MM.1S (cell line): ENCODE data around the gene EGFL8.

Experiments used
- DNase-seq: peaks from one replicate; pipeline ENCODE4 v3.0.0-alpha.2; 2015
- H2AFZ ChIP-seq: fragments of 300-600 bp; sonication (generic); 2 replicates; pipeline ENCODE4 v1.6.0; 2016; ENCODE audit warnings: antibody characterized with exemption, low read length
- H3F3A ChIP-seq: fragments of 300-600 bp; sonication (generic); 2 replicates; pipeline ENCODE4 v1.6.1; 2016; ENCODE audit warnings: mild to moderate bottlenecking, antibody characterized with exemption, low read length, moderate library complexity, mixed read lengths; ENCODE audit not compliant: insufficient read depth
- H3K27ac ChIP-seq: fragments of 300-600 bp; sonication (generic); 2 replicates; pipeline ENCODE4 v1.5.1; 2016; ENCODE audit warnings: mild to moderate bottlenecking, low read length
- H3K27me3 ChIP-seq: fragments of 300-600 bp; sonication (generic); replicated peaks from 2 replicates; pipeline ENCODE4 v1.6.0; 2016; ENCODE audit warnings: low read length; ENCODE audit not compliant: insufficient read depth
- H3K36me3 ChIP-seq: fragments of 300-600 bp; sonication (generic); replicated peaks from 2 replicates; pipeline ENCODE4 v1.6.1; 2016; ENCODE audit warnings: mild to moderate bottlenecking, low read length, mixed read lengths; ENCODE audit not compliant: insufficient read depth
- H3K4me1 ChIP-seq: fragments of 300-600 bp; sonication (generic); 2 replicates; pipeline ENCODE4 v1.6.1; 2016; ENCODE audit warnings: low read length, mixed read lengths
- H3K4me2 ChIP-seq: fragments of 300-600 bp; sonication (generic); 2 replicates; pipeline ENCODE4 v1.6.0; 2016; ENCODE audit warnings: low read depth, low read length
- H3K4me3 ChIP-seq: fragments of 300-600 bp; sonication (generic); 2 replicates; pipeline ENCODE4 v1.5.1; 2016; ENCODE audit warnings: low read length, mixed read lengths
- H3K79me2 ChIP-seq: fragments of 300-600 bp; sonication (generic); 2 replicates; pipeline ENCODE4 v1.6.1; 2016; ENCODE audit warnings: mixed run types, low read length, mixed read lengths
- H3K9ac ChIP-seq: fragments of 300-600 bp; sonication (generic); 2 replicates; pipeline ENCODE4 v1.6.1; 2016; ENCODE audit warnings: low read length, mixed read lengths
- H3K9me2 ChIP-seq: fragments of 300-600 bp; sonication (generic); replicated peaks from 2 replicates; pipeline ENCODE4 v1.6.1; 2016; ENCODE audit warnings: mild to moderate bottlenecking, low read length, mixed read lengths; ENCODE audit not compliant: insufficient read depth
- H3K9me3 ChIP-seq: fragments of 300-600 bp; sonication (generic); replicated peaks from 2 replicates; pipeline ENCODE4 v1.6.1; 2016; ENCODE audit warnings: mild to moderate bottlenecking, low read length, mixed read lengths; ENCODE audit not compliant: insufficient read depth
- H4K20me1 ChIP-seq: fragments of 300-600 bp; sonication (generic); 2 replicates; pipeline ENCODE4 v1.6.1; 2016; ENCODE audit warnings: mild to moderate bottlenecking, low read length, moderate library complexity, mixed read lengths; ENCODE audit not compliant: insufficient read depth
- EZH2 ChIP-seq: fragments of 300-600 bp; sonication (generic); optimal IDR thresholded peaks from 2 replicates; pipeline ENCODE3; 2017; ENCODE audit warnings: low read depth, mild to moderate bottlenecking, antibody characterized with exemption, low read length, mixed read lengths
- EZH2phosphoT487 ChIP-seq: fragments of 300-600 bp; sonication (generic); IDR thresholded peaks from 2 replicates; pipeline ENCODE4 v1.6.1; 2018; ENCODE audit warnings: antibody characterized with exemption, low read length
- TF ChIP-seq, protein P1 (sequence below): fragments of 300-600 bp; sonication (generic); IDR thresholded peaks from 2 replicates; pipeline ENCODE4 v1.5.1; 2016; ENCODE audit warnings: antibody characterized with exemption, low read length, mixed read lengths

EGFL8 gene

DNA sequence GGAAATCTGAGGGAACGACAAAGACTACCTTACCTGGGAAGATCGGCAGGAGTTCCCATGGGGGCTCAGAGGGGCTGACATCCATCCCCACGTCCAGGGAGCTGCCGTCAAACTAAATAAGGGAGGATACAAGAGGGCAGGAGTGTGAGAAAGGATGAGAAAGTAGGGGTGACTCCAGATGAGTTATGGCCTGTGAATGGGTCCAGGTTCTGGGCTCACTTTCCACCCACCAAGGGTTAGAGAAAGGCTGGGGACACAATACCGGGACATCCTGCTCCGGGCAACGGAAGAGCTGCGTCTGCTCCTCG lies 37.0 kb upstream of the EGFL8 start:
- peak overlapping the region; percentile 94 for H3K4me3 ChIP-seq
- peak overlapping the region; percentile 85 for H3K4me2 ChIP-seq
- no peaks in the 10 kb centered on the region for H3K9me3 ChIP-seq
- H3K4me1 ChIP-seq, result peaks cover 18% of the 10 kb centered on the region
- H3K79me2 ChIP-seq, result peaks cover 42% of the 10 kb centered on the region
- H3K36me3 ChIP-seq, result no peaks in the 10 kb centered on the region
- H2AFZ ChIP-seq, result peak overlapping the region; percentile 71; the same call in 1 of the 2 replicates
- H3K27me3 ChIP-seq, result no peaks in the 10 kb centered on the region; the same call in 1 of the 2 replicates
- H3K9me2 ChIP-seq, result no peaks in the 10 kb centered on the region
- H3K9ac ChIP-seq, result peak overlapping the region; percentile 89
- no peak overlapping the region for H3K27ac ChIP-seq
- TF ChIP-seq EZH2 (no peak), EZH2phosphoT487 (no peak)
- TF ChIP-seq, protein P1, sequence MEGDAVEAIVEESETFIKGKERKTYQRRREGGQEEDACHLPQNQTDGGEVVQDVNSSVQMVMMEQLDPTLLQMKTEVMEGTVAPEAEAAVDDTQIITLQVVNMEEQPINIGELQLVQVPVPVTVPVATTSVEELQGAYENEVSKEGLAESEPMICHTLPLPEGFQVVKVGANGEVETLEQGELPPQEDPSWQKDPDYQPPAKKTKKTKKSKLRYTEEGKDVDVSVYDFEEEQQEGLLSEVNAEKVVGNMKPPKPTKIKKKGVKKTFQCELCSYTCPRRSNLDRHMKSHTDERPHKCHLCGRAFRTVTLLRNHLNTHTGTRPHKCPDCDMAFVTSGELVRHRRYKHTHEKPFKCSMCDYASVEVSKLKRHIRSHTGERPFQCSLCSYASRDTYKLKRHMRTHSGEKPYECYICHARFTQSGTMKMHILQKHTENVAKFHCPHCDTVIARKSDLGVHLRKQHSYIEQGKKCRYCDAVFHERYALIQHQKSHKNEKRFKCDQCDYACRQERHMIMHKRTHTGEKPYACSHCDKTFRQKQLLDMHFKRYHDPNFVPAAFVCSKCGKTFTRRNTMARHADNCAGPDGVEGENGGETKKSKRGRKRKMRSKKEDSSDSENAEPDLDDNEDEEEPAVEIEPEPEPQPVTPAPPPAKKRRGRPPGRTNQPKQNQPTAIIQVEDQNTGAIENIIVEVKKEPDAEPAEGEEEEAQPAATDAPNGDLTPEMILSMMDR, result no peak
- H4K20me1 ChIP-seq, result no peaks in the 10 kb centered on the region
- no peaks in the 10 kb centered on the region for H3F3A ChIP-seq
- no peak for DNase-seq

DNA sequence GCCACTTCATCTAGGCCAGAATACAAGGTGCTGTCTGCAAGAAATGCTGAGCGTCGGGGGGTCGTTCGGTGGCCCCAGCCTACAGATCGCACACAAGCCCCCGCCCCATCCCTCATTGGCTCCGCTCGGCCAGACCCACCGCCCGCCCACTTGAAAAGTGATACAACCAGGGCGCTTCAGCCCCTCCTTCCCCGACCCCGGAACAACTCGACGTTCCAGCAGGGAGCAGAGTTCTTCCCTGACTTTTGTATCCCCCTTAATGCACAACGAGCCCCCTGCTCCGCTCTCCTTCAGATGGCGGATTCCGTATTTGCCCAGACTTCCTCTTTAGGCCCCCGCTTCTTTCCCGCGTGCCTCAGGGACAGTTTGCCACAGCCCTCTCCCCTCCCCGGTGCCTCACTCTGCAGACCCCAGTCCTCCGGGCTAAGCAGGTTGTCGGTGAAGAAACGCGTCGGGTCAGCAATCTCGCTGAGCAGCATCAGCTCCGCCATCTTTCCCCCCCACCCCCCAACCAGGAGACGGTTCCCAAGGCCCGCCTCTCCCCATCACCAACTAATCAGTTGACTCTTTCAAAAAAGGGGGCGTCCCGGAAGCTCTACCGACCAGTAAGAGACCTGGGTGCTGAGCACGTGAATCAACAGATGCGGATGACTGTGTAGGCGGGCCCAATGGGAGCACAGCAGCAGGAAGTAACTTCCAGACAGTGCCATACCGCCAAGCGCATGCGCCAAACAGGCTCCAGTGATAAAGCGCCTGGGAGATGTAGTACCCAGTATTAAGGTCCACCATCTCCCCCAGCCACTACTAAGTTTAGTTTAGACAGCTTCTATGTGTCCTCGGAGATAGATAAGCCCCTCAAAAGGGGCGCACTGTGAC lies 36.4 kb upstream of the EGFL8 start, which contains the start of gene ATF6B:
ATF6B (minus strand) TSS at position 530 of the 876 bp plus-strand sequence; CDS start at position 491, 39 bp downstream.
- Histone ChIP-seq H3K4me2 (peak within 1 kb of the TSS; percentile 94), H2AFZ (peak within 1 kb of the TSS; percentile 71), H3K9me2 (no peaks in the 10 kb centered on the region), H3K27me3 (no peaks in the 10 kb centered on the region; the same call in 1 of the 2 replicates), H4K20me1 (no peaks in the 10 kb centered on the region), H3K27ac (peak within 1 kb of the TSS; percentile 38; the same call in 1 of the 2 replicates), H3K4me1 (peaks cover 18% of the 10 kb centered on the region), H3K9me3 (no peaks in the 10 kb centered on the region), H3K9ac (peak within 1 kb of the TSS; percentile 89), H3K79me2 (peaks cover 42% of the 10 kb centered on the region), H3F3A (no peaks in the 10 kb centered on the region), H3K36me3 (no peaks in the 10 kb centered on the region), H3K4me3 (peak within 1 kb of the TSS; percentile 94)
- peak; percentile 100 for DNase-seq
- TF ChIP-seq, protein P1, result no peak
- TF ChIP-seq EZH2phosphoT487 (no peak), EZH2 (no peak)

- peaks cover 42% of the 10 kb centered on the region for H3K79me2 ChIP-seq
- peak overlapping the region; percentile 55; the same call in 1 of the 2 replicates for H2AFZ ChIP-seq
- no peak overlapping the region for H3K9ac ChIP-seq
- H3K9me3 ChIP-seq, result no peaks in the 10 kb centered on the region
- no peaks in the 10 kb centered on the region for H3F3A ChIP-seq
- H3K27me3 ChIP-seq, result peaks cover 3% of the 10 kb centered on the region
- peaks cover 18% of the 10 kb centered on the region for H3K4me1 ChIP-seq
- peak overlapping the region; percentile 11; the same call in 1 of the 2 replicates for H3K27ac ChIP-seq
- no peak for DNase-seq
- H3K9me2 ChIP-seq, result no peaks in the 10 kb centered on the region
- no peaks in the 10 kb centered on the region for H4K20me1 ChIP-seq
- H3K36me3 ChIP-seq, result no peaks in the 10 kb centered on the region
- TF ChIP-seq EZH2phosphoT487 (no peak), EZH2 (no peak)
- TF ChIP-seq, protein P1, result no peak
- peak overlapping the region; percentile 75 for H3K4me3 ChIP-seq
- H3K4me2 ChIP-seq, result peak overlapping the region; percentile 94
These were observed 35.6 kb upstream of the EGFL8 start for GRCh38 chr6:32128751-32129296.
